NCI-H2171 treated with DMSO at 0.1 percent for 48 hours (cell line): ENCODE measurements around the gene MCC.
A peak's percentile ranks its signal among the peaks of the same experiment; 100 is the strongest.

ENCODE experiments used
- DNase-seq: peaks from one replicate; lab custom pipeline; 2025; lab: John Stamatoyannopoulos, UW

Gene MCC

GRCh38 chr5:113202287-113202686, 286.0 kb downstream of the MCC start:
- no peak for DNase-seq

GRCh38 chr5:113201715-113202114, 286.5 kb downstream of the MCC start:
- DNase-seq = no peak

GRCh38 chr5:113199122-113199905, 288.9 kb downstream of the MCC start:
- DNase-seq = peak; percentile 46

GRCh38 chr5:113197456-113198200, 290.6 kb downstream of the MCC start:
- no peak for DNase-seq

GRCh38 chr5:113195771-113196170, 292.5 kb downstream of the MCC start:
- DNase-seq = peak; percentile 25

- no peak for DNase-seq
These were observed 293.0 kb downstream of the MCC start for GRCh38 chr5:113195251-113195650.

- no peak for DNase-seq
These were observed 293.7 kb downstream of the MCC start for GRCh38 chr5:113194591-113194990.

GRCh38 chr5:113194125-113194524, 294.1 kb downstream of the MCC start:
- DNase-seq = no peak

GRCh38 chr5:113193311-113193978, 294.8 kb downstream of the MCC start:
- no peak for DNase-seq

GRCh38 chr5:113192541-113192940, 295.7 kb downstream of the MCC start:
- no peak for DNase-seq

GRCh38 chr5:113190347-113190746, 297.9 kb downstream of the MCC start:
- DNase-seq = no peak

GRCh38 chr5:113189291-113189690, 299.0 kb downstream of the MCC start:
- DNase-seq = no peak

- DNase-seq = no peak
These were observed 299.8 kb downstream of the MCC start for GRCh38 chr5:113188436-113188835.

GRCh38 chr5:113187906-113188305, 300.3 kb downstream of the MCC start:
- no peak for DNase-seq

GRCh38 chr5:113186061-113186460, 302.2 kb downstream of the MCC start:
- no peak for DNase-seq

GRCh38 chr5:113183694-113184093, 304.6 kb downstream of the MCC start:
- no peak for DNase-seq

- peak; percentile 90 for DNase-seq
These were observed 305.5 kb downstream of the MCC start for GRCh38 chr5:113182658-113183344.

- DNase-seq = no peak
These were observed 306.3 kb downstream of the MCC start for GRCh38 chr5:113181853-113182490.

GRCh38 chr5:113181409-113181808, 306.8 kb downstream of the MCC start:
- DNase-seq = peak; percentile 50

- peak; percentile 36 for DNase-seq
These were observed 309.1 kb downstream of the MCC start for GRCh38 chr5:113179156-113179555.

- DNase-seq = no peak
These were observed 310.0 kb downstream of the MCC start for GRCh38 chr5:113178073-113178779.
